Gastrocnemius medialis (tissue), 4 donors: Measurements from ENCODE around the gene CHKA. TPM values are rescaled to one million over a fixed set of nuclear protein-coding genes. Genes with fewer than 3 reads are reported as not detected.

Experiments
- ATAC-seq, 2 donors: fragments of 150-250 bp; one replicate each; pipeline ENCODE4 v1.9.1; 2016
- DNase-seq, 2 donors: peaks; one replicate each; pipeline ENCODE4 v3.0.0-alpha.2; 2019
- H3K27ac ChIP-seq, 4 donors: fragments of 200-600 bp; sonication (generic); 1 replicate in 1 of 4; 2 replicates in 3 of 4; pipeline ENCODE4 v1.5.1; 2016 to 2018; ENCODE audit warnings: mild to moderate bottlenecking in 2 of 4, moderate library complexity in 1 of 4
- H3K27me3 ChIP-seq, 3 donors: fragments of 200-600 bp; sonication (generic) in 2 of 3; 1 replicate in 1 of 3; 2 replicates in 2 of 3; pipeline versions ENCODE4 v1.5.1 to v1.6.0; 2016 to 2019; ENCODE audit warnings: mild to moderate bottlenecking in 1 of 3, moderate library complexity in 1 of 3
- H3K36me3 ChIP-seq, 2 donors: fragments of 200-600 bp; sonication (generic) in 1 of 2; one replicate each; pipeline ENCODE4 v1.5.1; 2017 to 2018
- H3K4me1 ChIP-seq, 2 donors: fragments of 200-600 bp; sonication (generic) in 1 of 2; one replicate each; pipeline ENCODE4 v1.5.1; 2016 to 2017; ENCODE audit warnings: mild to moderate bottlenecking in 2 of 2
- H3K4me3 ChIP-seq, 4 donors: fragments of 200-600 bp; sonication (generic) in 3 of 4; 1 replicate in 1 of 4; 2 replicates in 3 of 4; pipeline ENCODE4 v1.5.1; 2016 to 2019; ENCODE audit warnings: mild to moderate bottlenecking in 2 of 4
- H3K9me3 ChIP-seq, 3 donors: fragments of 200-600 bp; sonication (generic) in 2 of 3; 1 replicate in 1 of 3; 2 replicates in 2 of 3; pipeline ENCODE4 v1.5.1; 2016 to 2019
- CTCF ChIP-seq, 5 experiments: fragments of 450-650 bp in 3 of 5; fragments of 200-600 bp in 2 of 5; sonication (generic) in 2 of 5; IDR thresholded peaks in 4 of 5; conservative IDR thresholded peaks in 1 of 5; 1 replicate in 4 of 5; 2 replicates in 1 of 5; pipeline ENCODE4 v1.5.1; 2016 to 2019; ENCODE audit warnings: antibody characterized with exemption in 5 of 5, mild to moderate bottlenecking in 3 of 5, moderate library complexity in 3 of 5
- POLR2A ChIP-seq, 2 donors: fragments of 450-650 bp; IDR thresholded peaks; one replicate each; pipeline ENCODE4 v1.6.1; 2017; ENCODE audit warnings: antibody characterized with exemption in 2 of 2, mild to moderate bottlenecking in 2 of 2, moderate library complexity in 2 of 2
- in situ Hi-C, 4 donors: fragments of 200-750 bp; cut with MboI; loops; one replicate each; pipeline versions ENCODE4 v1.15.0 to v1.8.0; 2017; ENCODE audit warnings: low sequenced_read_pairs in 4 of 4
- intact Hi-C: fragments of 100-400 bp; cut with DNase I; formaldehyde crosslinking; loops from one replicate; pipeline ENCODE4 v1.15.1; 2023; ENCODE audit warnings: low total_unique reads
- total RNA-seq, 4 donors: library from RNA; depleted of rRNA; stranded (reverse); fragments of >200 nt; gene quantifications; one replicate each; pipeline versions ENCODE4 v1.1.0 to v1.2.3, GENCODE V29; 2016

The CHKA gene
- total RNA-seq, 4 donors from 2014 or later, result 7.3 to 20.9 (median 12.3) TPM

DNA sequence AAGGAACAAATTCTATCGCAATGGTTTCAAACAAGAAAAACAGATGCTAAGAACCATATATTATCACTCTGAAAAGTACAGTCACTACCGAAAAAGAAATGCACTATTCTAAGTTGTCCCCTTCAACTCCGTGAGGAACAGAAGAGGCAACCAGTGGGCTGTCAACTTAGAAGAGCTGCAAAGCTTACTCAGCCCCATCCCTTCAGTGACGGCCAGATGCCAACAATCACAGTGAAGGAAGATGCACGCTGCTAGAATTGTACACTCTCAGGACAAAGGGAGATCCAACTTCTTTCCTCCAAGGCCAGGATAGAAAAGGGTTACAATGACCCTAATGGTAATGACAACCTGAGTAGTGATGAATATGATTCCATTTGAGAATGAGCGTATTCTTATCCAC lies 38.5 kb upstream of the CHKA start:
- peaks cover 0 to 54% of the 10 kb centered on the region in 2 donors for H3K36me3 ChIP-seq
- intact Hi-C loops, result no loop called here
- no peaks in the 10 kb centered on the region for H3K4me1 ChIP-seq
- H3K4me3 ChIP-seq, result no peak overlapping the region
- ATAC-seq (no peak), DNase-seq (no peak)
- in situ Hi-C loops, result no loop called here
- H3K27ac ChIP-seq, result no peak overlapping the region
- no peak for TF ChIP-seq CTCF (IDR thresholded peaks at IDR 0.05 in 4 of 5, conservative IDR thresholded peaks at IDR 0.05 in 1 of 5)
- no peak for TF ChIP-seq POLR2A (IDR thresholded peaks at IDR 0.05)
- no peaks in the 10 kb centered on the region for H3K27me3 ChIP-seq
- no peaks in the 10 kb centered on the region for H3K9me3 ChIP-seq

DNA sequence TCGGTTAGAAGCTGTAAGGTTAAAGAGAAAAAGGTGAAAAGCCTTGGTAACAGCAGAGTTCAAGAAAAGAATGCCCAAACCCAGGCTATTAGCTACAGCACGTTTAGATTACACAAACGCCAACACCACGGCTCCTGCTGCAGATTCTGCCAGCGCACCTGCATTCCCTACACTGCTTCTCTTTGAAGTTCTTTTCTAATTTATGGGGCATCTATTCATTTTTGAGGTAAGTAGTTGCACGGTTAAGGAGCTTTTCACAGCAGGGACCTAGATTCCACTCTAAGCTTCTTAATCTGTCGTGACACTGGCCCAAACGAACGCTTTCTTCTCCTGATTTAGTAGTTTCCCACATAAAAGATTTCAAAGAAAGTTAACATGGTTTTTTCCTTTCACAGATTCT lies 38.0 kb upstream of the CHKA start:
- ATAC-seq (no peak), DNase-seq (no peak)
- no peaks in the 10 kb centered on the region for H3K4me1 ChIP-seq
- in situ Hi-C loops (no loop called here), intact Hi-C loops (no loop called here)
- no peaks in the 10 kb centered on the region for H3K9me3 ChIP-seq
- no peak overlapping the region for H3K27ac ChIP-seq
- H3K4me3 ChIP-seq, result no peak overlapping the region
- H3K36me3 ChIP-seq, result peaks cover 0 to 49% of the 10 kb centered on the region in 2 donors
- TF ChIP-seq POLR2A (IDR thresholded peaks at IDR 0.05) (no peak), CTCF (IDR thresholded peaks at IDR 0.05 in 4 of 5, conservative IDR thresholded peaks at IDR 0.05 in 1 of 5) (no peak)
- no peaks in the 10 kb centered on the region for H3K27me3 ChIP-seq

- TF ChIP-seq CTCF (IDR thresholded peaks at IDR 0.05 in 4 of 5, conservative IDR thresholded peaks at IDR 0.05 in 1 of 5) (no peak), POLR2A (IDR thresholded peaks at IDR 0.05) (no peak)
- H3K9me3 ChIP-seq, result no peaks in the 10 kb centered on the region
- H3K4me1 ChIP-seq, result no peaks in the 10 kb centered on the region
- ATAC-seq (no peak), DNase-seq (no peak)
- H3K36me3 ChIP-seq, result peaks cover 0 to 48% of the 10 kb centered on the region in 2 donors
- intact Hi-C loops (no loop called here), in situ Hi-C loops (no loop called here)
- H3K4me3 ChIP-seq, result no peak overlapping the region
- H3K27me3 ChIP-seq, result no peaks in the 10 kb centered on the region
- no peak overlapping the region for H3K27ac ChIP-seq
Measured at GRCh38 chr11:68158580-68158979, 37.4 kb upstream of the CHKA start.

- ATAC-seq, result no peak
- DNase-seq, result no peak
- Histone ChIP-seq H3K27me3 (no peaks in the 10 kb centered on the region), H3K9me3 (no peaks in the 10 kb centered on the region), H3K4me3 (no peak overlapping the region), H3K4me1 (no peaks in the 10 kb centered on the region), H3K27ac (no peak overlapping the region), H3K36me3 (peaks cover 0 to 25% of the 10 kb centered on the region in 2 donors)
- TF ChIP-seq POLR2A (IDR thresholded peaks at IDR 0.05) (no peak), CTCF (IDR thresholded peaks at IDR 0.05 in 4 of 5, conservative IDR thresholded peaks at IDR 0.05 in 1 of 5) (no peak)
- intact Hi-C loops (no loop called here), in situ Hi-C loops (no loop called here)
Measured at GRCh38 chr11:68153742-68154141, 32.6 kb upstream of the CHKA start.

DNA sequence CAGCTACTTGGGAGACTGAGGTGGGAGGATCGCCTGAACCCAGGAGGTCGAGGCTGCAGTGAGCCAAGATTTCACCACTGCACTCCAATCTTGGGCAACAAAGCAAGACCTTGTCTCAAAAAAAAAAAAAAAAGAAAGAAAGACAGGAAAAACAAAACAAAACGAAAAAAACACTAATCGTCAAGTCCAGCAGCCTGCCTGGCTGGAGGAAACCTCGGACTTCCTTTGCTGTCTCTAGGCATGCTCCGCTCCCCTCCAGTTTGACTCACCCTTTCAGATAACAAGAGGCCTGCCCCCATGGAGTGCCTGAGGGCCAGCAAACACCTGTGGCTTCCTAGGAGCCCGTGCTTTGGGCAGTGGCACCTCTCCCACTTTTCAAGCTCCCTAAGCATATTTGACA lies 28.8 kb upstream of the CHKA start:
- Histone ChIP-seq H3K4me3 (no peak overlapping the region), H3K9me3 (no peaks in the 10 kb centered on the region), H3K27me3 (no peaks in the 10 kb centered on the region), H3K36me3 (no peaks in the 10 kb centered on the region), H3K4me1 (peaks cover 0 to 10% of the 10 kb centered on the region in 2 donors), H3K27ac (no peak overlapping the region)
- intact Hi-C loops, result no loop called here
- DNase-seq (no peak), ATAC-seq (no peak)
- in situ Hi-C loops, result no loop called here
- TF ChIP-seq CTCF (IDR thresholded peaks at IDR 0.05 in 4 of 5, conservative IDR thresholded peaks at IDR 0.05 in 1 of 5), result no peak
- TF ChIP-seq POLR2A (IDR thresholded peaks at IDR 0.05), result no peak
